Measurements from ENCODE around the gene STIM1. TPM values are rescaled to one million over a fixed set of nuclear protein-coding genes. Genes with fewer than 3 reads are reported as not detected.

The STIM1 gene
- total RNA-seq, 1 experiment from 2014 or later, result 93.6 TPM

DNA sequence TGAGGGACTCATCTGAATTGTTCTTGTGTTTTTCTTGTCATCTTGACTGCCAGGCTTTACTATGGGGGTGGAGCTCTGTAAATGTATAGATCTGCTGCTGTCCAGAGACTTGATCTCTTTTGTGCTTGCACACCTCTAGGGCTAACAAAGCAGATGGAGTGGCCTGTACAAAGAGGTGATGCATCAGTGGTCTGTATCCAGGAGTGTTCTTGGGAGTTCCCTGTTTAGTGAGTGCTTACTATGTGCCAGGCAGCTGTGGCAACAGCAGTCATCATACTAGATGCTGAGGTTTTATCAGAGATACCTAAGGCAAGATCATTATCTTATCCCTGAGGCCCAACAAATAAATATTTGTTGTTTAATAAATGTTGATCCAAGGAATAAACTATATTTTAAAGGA is 33.4 kb downstream of the STIM1 start:
- Histone ChIP-seq H3K4me1 (ENCODE audit: control insufficient read depth, insufficient read depth, low read length) (peaks cover 14% of the 10 kb centered on the region; the same call in 1 of the 2 replicates), H3K36me3 (ENCODE audit: control insufficient read depth, insufficient read depth, low read length) (no peaks in the 10 kb centered on the region), H3K4me3 (ENCODE audit: low read depth in 2 of 2, low read length in 2 of 2) (no peak overlapping the region), H3K27ac (ENCODE audit: low read length) (no peak overlapping the region), H3K9me3 (ENCODE audit: control insufficient read depth, insufficient read depth, low read depth, low read length) (no peaks in the 10 kb centered on the region), H3K27me3 (ENCODE audit: control insufficient read depth, insufficient read depth, low read length) (no peaks in the 10 kb centered on the region)
- BruUV-seq (replicated peaks), result TSS peak; percentile 18
- intact Hi-C loops (cut with micrococcal nuclease; ENCODE audit: unreplicated experiment) (no loop called here), in situ Hi-C loops (cut with HindIII; ENCODE audit: low pct_unique_long_range_greater_than_20kb, low sequenced_read_pairs) (no loop called here)
- ATAC-seq (peak; percentile 37; the same call in 1 of the 2 replicates), DNase-seq (ENCODE audit: low read depth, low spot score) (no peak)
- ChIA-PET POLR2A (interaction anchor here (0.6 to 0.7 kb wide), 2 partner anchors 37 to 39 kb away, joined by 3 to 5 read pairs; no protein-coding TSS in a partner anchor), CTCF (no interaction called here)
- TF ChIP-seq POLR2AphosphoS5 (IDR thresholded peaks at IDR 0.05; ENCODE audit: low read depth, low read length), result no peak
- TF ChIP-seq, protein P1, sequence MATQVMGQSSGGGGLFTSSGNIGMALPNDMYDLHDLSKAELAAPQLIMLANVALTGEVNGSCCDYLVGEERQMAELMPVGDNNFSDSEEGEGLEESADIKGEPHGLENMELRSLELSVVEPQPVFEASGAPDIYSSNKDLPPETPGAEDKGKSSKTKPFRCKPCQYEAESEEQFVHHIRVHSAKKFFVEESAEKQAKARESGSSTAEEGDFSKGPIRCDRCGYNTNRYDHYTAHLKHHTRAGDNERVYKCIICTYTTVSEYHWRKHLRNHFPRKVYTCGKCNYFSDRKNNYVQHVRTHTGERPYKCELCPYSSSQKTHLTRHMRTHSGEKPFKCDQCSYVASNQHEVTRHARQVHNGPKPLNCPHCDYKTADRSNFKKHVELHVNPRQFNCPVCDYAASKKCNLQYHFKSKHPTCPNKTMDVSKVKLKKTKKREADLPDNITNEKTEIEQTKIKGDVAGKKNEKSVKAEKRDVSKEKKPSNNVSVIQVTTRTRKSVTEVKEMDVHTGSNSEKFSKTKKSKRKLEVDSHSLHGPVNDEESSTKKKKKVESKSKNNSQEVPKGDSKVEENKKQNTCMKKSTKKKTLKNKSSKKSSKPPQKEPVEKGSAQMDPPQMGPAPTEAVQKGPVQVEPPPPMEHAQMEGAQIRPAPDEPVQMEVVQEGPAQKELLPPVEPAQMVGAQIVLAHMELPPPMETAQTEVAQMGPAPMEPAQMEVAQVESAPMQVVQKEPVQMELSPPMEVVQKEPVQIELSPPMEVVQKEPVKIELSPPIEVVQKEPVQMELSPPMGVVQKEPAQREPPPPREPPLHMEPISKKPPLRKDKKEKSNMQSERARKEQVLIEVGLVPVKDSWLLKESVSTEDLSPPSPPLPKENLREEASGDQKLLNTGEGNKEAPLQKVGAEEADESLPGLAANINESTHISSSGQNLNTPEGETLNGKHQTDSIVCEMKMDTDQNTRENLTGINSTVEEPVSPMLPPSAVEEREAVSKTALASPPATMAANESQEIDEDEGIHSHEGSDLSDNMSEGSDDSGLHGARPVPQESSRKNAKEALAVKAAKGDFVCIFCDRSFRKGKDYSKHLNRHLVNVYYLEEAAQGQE (IDR thresholded peaks at IDR 0.05; ENCODE audit: insufficient read depth in 1 of 2, low read depth in 2 of 2, low read length in 1 of 2), result no peak
- TF ChIP-seq, protein P2, sequence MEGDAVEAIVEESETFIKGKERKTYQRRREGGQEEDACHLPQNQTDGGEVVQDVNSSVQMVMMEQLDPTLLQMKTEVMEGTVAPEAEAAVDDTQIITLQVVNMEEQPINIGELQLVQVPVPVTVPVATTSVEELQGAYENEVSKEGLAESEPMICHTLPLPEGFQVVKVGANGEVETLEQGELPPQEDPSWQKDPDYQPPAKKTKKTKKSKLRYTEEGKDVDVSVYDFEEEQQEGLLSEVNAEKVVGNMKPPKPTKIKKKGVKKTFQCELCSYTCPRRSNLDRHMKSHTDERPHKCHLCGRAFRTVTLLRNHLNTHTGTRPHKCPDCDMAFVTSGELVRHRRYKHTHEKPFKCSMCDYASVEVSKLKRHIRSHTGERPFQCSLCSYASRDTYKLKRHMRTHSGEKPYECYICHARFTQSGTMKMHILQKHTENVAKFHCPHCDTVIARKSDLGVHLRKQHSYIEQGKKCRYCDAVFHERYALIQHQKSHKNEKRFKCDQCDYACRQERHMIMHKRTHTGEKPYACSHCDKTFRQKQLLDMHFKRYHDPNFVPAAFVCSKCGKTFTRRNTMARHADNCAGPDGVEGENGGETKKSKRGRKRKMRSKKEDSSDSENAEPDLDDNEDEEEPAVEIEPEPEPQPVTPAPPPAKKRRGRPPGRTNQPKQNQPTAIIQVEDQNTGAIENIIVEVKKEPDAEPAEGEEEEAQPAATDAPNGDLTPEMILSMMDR (IDR thresholded peaks at IDR 0.05), result no peak
- no peak for TF ChIP-seq TCF7L2 (IDR thresholded peaks at IDR 0.05; ENCODE audit: low read depth, low read length)
- no peak for TF ChIP-seq SIN3A (IDR thresholded peaks at IDR 0.05; ENCODE audit: borderline replicate concordance, insufficient read depth, low read depth, low read length)

GRCh38 chr11:3890014-3890413 is 34.5 kb downstream of the STIM1 start:
- DNase-seq (ENCODE audit: low read depth, low spot score), result no peak
- intact Hi-C loops (cut with micrococcal nuclease; ENCODE audit: unreplicated experiment), result no loop called here
- no peak overlapping the region for H3K27ac ChIP-seq (ENCODE audit: low read length)
- H3K4me3 ChIP-seq (ENCODE audit: low read depth in 2 of 2, low read length in 2 of 2), result no peak overlapping the region
- ChIA-PET POLR2A (no interaction called here), CTCF (interaction anchor here (1.1 to 1.4 kb wide), 2 partner anchors 15 to 35 kb away, joined by 5 read pairs; partner anchors contain the start of gene STIM1)
- H3K9me3 ChIP-seq (ENCODE audit: control insufficient read depth, insufficient read depth, low read depth, low read length), result no peaks in the 10 kb centered on the region
- ATAC-seq, result no peak
- in situ Hi-C loops (cut with HindIII; ENCODE audit: low pct_unique_long_range_greater_than_20kb, low sequenced_read_pairs), result no loop called here
- H3K27me3 ChIP-seq (ENCODE audit: control insufficient read depth, insufficient read depth, low read length), result no peaks in the 10 kb centered on the region
- H3K36me3 ChIP-seq (ENCODE audit: control insufficient read depth, insufficient read depth, low read length), result no peaks in the 10 kb centered on the region
- TF ChIP-seq, protein P1 (IDR thresholded peaks at IDR 0.05; ENCODE audit: insufficient read depth in 1 of 2, low read depth in 2 of 2, low read length in 1 of 2), result no peak
- TF ChIP-seq, protein P2 (IDR thresholded peaks at IDR 0.05), result no peak
- TF ChIP-seq TCF7L2 (IDR thresholded peaks at IDR 0.05; ENCODE audit: low read depth, low read length), result no peak
- no peak for TF ChIP-seq SIN3A (IDR thresholded peaks at IDR 0.05; ENCODE audit: borderline replicate concordance, insufficient read depth, low read depth, low read length)
- no peak for TF ChIP-seq POLR2AphosphoS5 (IDR thresholded peaks at IDR 0.05; ENCODE audit: low read depth, low read length)
- no TSS peak for BruUV-seq (replicated peaks)
- peaks cover 21% of the 10 kb centered on the region for H3K4me1 ChIP-seq (ENCODE audit: control insufficient read depth, insufficient read depth, low read length)

Data from Panc1 (cell line).